Central memory CD4-positive, alpha-beta T cell (primary cell): ENCODE measurements around the gene FAM90A26.
"Not testable (repeated sequence)": the region's sequence is repeated elsewhere in the genome, so short reads cannot be mapped to it uniquely, and the experiment has no call there.

Source experiments
- DNase-seq: peaks from one replicate; pipeline ENCODE4 v3.0.0; 2022
- total RNA-seq, 3 experiments: gene quantifications; one replicate each; lab custom pipeline; 2026; lab: John Stamatoyannopoulos, UW

FAM90A26 gene, protein sequence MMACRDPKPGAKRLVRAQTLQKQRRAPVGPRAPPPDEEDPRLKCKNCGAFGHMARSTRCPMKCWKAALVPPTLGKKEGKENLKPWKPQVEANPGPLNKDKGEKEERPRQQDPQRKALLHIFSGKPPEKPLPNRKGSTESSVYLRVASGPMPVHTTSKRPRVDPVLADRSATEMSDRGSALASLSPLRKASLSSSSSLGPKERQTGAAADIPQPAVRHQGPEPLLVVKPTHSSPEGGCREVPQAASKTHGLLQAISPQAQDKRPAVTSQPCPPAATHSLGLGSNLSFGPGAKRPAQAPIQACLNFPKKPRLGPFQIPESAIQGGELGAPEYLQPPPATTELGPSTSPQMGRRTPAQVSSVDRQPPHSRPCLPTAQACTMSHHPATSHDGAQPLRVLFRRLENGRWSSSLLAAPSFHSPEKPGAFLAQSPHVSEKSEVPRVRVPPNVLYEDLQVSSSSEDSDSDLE
- 0 reads per million in 3 experiments for total RNA-seq

- not testable (repeated sequence) for DNase-seq
Measured at GRCh38 chr4:9169791-9170459, at the start of gene FAM90A26. FAM90A26 (plus strand) TSS chr4:9170409; CDS start chr4:9173173, 2,764 bp downstream.

DNA sequence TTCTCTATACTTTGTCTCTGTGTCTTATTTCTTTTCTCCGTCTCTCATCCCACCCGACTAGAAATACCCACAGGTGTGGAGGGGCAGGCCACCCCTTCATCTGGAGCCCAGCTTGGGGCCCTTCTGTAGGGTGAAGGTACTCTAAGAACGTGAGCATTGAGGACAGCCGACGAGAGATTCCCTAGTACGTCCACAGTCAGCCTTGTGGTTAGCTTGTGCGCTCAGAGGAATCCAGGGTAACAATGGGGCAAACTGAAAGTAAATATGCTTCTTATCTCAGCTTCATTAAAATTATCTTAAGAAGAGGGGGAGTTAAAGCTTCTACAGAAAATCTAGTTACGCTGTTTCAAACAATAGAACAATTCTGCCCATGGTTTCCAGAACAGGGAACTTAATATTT, 47.5 kb upstream of the FAM90A26 start:
- not testable (repeated sequence) for DNase-seq

DNA sequence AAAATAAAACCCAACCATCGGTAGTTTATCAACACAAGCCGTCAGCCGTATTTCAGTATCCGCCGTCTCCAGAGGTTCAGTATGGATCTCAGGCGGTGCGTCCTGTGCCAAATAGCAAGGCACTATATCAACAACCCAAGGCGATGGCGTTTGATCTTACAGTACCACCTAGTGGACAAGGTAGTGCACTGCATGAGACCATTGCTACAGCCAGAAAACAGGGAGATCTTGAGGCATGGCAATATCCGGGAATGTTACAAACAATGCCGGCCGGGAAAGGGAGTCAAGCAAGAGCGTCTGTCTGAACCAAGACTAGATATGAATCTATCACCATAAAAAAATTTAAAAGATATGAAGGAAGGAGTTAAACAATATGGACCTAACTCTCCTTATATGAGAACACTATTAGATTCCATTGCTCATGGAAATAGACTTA, 46.6 kb upstream of the FAM90A26 start:
- peak; percentile 3 for DNase-seq

- not testable (repeated sequence) for DNase-seq
Measured at GRCh38 chr4:9125601-9126161, 44.5 kb upstream of the FAM90A26 start.

DNA sequence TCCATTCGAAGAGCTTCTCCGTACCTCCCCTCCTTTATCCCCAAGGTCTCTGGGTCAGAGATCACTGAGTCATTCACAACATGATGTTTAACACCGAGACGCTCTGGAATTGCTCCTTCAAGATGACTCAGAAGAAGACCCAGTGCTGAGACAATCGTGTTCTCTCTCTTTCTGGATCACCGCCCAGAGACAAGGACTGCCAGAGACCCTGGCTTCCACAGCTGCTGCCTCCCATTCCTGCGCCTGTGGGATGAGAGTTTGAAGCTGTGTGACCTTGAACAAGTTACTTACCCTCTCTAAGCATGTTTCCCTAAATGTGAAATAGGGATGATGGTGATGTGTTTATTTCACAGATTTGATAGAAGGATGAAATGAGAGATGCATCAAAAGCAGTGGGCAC, 38.8 kb upstream of the FAM90A26 start:
- not testable (repeated sequence) for DNase-seq

DNA sequence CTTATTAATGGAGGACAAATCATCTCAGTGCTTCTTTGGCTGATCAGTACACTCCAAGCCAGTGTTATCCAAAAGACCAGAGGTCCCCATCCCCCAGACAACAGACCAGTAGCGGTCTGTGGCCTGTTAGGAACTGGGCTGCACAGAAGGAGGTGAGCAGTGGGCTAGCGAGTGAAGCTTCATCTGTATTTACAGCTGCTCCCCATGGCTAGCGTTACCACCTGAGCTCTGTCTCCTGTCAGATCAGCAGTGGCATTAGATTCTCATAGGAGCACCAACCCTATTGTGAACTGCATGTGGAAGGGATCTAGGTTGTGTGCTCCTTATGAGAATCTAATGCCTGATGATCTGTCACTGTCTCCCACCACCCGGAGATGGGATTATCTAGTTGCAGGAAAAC, 37.4 kb upstream of the FAM90A26 start:
- DNase-seq, result not testable (repeated sequence)

GRCh38 chr4:9134011-9134410, 36.2 kb upstream of the FAM90A26 start:
- DNase-seq, result not testable (repeated sequence)

- DNase-seq, result not testable (repeated sequence)
Measured at GRCh38 chr4:9134556-9134955, 35.7 kb upstream of the FAM90A26 start.

DNA sequence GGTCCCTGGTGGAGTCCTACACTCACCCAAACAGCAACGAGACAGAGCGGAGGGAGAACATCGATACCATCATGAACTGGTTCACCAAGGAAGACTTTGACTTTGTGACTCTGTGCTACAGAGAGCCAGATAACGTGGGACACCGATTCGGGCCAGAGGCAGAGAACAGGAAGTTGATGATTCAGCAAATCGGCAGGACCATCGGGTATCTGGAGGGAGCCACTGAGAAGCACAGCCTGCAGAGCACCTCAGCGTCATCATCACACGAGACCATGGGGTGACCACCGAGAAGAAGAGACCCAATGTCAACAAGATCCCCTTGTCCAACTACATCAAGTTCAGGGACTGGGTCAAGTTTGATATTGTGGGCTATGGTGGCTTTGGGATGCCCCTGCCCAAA, 29.2 kb upstream of the FAM90A26 start:
- DNase-seq, result not testable (repeated sequence)

DNA sequence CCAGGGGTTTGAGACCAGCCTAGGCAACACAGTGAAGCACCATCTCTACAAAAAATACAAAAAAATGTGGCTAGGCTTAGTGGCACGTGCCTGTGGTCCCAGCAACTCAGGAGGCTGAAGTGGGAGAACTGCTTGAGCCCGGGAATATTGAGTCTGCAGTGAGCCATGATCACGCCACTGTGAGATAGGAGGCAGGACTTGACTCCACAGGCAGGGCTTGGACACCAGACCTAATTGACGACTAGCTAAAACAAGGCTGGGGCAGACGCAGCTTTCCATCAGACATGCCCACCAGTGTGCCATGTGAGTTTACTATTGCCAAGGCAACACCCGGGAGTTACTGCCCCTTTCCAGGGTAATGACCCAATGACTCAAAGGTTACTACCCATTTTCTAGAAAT, 27.4 kb upstream of the FAM90A26 start:
- not testable (repeated sequence) for DNase-seq

DNA sequence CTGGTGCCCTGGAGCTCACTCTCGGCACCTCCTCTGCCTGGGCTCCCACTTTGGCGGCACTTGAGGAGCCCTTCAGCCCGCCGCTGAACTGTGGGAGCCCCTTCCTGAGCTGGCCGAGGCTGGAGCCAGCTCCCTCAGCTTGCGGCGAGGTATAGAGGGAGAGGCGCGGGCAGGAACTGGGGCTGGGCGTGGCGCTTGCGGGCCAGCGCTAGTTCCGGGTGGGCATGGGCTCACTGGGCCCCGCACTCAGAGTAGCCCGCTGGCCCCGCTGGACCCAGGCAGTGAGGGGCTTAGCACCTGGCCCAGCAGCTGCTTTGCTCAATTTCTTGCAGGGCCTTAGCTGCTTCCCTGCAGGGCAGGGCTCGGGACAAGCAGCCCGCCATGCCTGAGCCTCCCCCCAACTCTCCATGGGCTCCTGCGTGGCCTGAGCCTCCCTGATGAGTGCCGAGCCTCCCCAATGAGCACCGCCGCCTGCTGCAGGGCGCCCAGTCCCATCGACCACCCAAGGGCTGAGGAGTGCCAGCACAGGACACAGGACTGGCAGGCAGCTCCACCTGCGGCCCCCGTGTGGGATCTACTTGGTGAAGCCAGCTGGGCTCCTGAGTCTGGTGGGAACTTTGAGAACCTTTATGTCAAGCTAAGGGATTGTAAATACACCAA, 26.7 kb upstream of the FAM90A26 start:
- DNase-seq, result no peak

DNA sequence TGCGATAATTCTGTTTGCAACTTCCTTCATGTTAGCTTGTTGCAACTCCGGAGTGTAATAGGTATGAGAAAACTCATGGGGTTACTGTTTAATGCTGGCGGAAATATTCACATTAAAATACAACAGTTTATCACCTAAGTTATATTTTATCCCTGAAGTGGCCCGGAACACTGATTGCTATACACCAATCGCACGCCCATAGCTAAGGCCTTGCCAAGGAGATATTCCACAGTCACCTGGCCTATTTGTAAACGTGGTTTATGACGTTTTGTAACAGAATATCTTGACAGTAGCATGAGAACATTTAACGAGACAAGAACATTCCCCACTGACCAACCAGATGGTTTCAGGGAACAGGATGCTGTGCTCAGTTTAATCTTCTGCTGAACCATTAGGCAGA, 23.2 kb upstream of the FAM90A26 start:
- DNase-seq, result no peak

DNA sequence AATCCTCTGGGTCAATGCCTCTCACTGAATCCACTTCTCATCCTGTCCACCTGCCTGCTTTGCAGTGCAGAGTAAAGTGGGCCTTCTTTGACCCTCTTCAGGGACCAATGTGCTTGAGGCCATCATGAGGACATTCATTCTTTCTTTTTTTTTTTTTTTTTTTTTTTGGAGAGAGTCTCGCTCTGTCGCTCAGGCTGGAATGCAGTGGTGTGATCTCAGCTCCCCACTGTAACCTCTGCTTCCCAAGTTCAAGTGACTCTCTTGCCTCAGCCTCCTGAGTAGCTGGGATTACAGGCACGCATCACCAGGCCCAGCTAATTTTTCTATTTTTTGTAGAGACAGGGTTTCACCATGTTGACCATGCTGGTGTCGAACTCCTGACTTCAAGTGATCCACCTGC, 22.8 kb upstream of the FAM90A26 start:
- DNase-seq, result not testable (repeated sequence)

GRCh38 chr4:9148611-9149409, 21.4 kb upstream of the FAM90A26 start:
- DNase-seq, result not testable (repeated sequence)

DNA sequence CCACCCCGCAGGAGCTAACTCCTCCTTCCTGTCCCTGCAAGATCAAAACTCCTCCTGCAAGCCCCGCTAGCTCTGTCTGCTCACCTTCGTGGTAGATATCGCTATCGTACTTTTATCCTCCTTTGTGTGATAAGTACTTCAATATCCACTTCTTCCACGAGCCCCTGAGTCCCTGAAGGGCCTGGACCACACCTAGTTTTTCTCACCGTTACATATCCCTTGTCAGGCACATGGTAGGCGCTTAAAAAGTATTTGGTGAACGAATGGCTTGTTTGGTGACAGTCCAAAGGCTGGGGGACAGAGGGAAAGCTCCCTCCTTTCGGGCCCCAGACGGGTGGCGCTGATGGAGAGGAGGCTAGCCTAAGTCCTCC, 18.4 kb upstream of the FAM90A26 start:
- not testable (repeated sequence) for DNase-seq

DNA sequence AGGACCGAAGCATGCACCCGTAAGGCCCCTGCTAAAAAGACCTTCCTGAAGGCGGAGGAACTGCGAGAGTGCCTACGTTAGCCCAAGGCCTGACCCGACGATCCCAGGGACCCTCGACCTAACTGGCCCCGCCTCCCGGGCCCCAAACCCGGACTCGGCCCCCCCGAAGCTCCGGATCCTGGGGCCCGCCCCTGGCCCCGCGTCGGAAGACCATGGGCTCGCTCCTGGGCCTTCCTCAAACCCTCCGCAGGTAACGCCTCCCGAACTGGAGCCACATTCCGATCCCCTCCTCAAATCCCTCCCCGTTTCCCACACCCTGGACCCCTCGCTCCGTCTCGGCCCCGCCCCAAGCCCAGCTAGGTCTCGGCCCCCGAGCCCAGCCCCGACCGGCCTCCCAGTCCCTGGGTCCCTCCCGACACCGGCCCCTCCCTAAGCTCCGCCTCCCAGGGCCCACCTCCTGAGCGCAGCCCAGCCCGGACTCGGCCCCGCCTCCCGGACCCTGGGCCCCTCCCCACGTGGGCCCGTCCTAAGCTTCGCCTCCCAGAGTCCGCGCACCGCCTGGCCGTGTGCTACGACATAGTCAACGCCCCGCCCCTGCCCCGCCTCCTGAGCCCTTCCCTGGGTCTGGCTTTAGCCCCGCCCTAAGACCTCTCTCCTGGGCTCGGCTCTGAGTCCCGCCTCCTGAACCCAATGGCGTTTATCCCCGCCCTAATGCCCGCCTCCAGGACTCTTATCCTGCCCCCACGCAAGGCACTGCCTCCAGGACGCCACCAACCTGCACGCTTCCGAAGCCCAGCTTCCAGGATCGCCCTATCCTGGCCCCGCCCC, 17.8 kb upstream of the FAM90A26 start:
- peak; percentile 92 for DNase-seq

DNA sequence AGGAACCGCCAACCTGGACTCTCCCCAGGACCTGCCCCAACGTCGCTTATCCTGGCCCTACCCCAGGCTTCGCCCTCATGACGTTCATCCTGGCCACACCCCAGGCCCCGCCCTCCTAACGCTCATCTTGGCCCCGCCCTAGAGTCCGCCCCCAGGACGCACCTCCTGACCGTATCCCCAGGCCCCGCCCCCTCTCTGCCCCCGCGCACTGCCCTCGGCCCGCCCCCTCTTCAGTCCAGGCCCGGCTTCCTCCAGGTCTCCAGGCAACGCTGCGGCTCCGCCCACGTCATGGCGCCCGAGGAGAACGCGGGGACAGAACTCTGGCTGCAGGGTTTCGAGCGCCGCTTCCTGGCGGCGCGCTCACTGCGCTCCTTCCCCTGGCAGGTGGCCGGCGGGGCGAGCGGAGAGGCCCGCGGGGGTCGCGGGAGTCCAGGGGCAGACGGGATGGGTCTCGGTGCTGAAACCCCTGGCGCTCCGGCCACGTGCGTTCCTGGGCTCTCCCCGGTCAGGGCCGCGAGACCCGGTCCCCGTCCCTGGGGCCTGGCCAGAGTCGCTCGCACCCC, 17.1 kb upstream of the FAM90A26 start:
- peak; percentile 97 for DNase-seq

- not testable (repeated sequence) for DNase-seq
Measured at GRCh38 chr4:9153571-9154157, 16.5 kb upstream of the FAM90A26 start.

DNA sequence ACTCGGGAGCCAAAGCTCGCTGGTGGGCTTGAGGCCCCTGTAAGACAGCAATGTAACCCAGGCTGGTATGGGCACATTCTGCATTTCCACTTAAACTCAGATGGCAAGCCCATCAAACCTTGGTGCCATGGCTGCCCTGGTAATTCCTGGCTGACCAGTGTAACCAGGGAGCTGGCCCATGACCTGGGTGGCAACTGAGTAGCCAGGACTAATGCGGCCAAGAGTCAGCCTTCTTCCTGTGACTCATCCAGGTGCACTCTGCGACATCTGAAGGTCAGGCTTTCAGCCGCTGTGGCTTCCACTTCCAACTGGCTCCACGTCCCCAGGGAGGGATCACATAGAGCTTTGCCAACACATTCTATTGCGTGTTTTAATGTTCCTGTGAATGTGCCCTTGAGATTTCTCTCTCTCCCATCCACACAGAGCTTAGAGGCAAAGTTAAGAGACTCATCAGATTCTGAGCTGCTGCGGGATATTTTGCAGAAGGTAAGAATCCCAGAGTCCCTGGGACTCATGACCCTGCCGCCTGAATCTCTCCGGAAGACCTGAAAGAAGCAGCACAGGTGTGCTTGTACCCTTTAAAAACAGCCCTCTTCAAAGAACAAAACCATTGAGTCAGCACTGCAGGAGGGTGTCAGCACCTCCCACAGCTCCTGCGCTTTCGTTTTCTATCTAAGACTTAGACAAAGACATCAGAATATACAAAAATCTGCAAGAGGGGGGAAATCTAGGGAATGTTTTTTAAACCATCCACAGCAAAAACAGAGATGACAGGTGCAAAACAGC, 14.9 kb upstream of the FAM90A26 start:
- DNase-seq, result not testable (repeated sequence)
